ENCODE results near the gene TIGD3. TPM values are rescaled to one million over a fixed set of nuclear protein-coding genes. Genes with fewer than 3 reads are reported as not detected.
A peak's percentile ranks its signal among the peaks of the same experiment; 100 is the strongest.

The TIGD3 gene
- 1 to 10 TPM in 1 of 2 donors, under 1 TPM in 1; 0.99 to 1.0 TPM for total RNA-seq
- 2.1 TPM for polyA plus RNA-seq (2013, experiment 1 of 2)
- 1.7 TPM for polyA plus RNA-seq (2013, experiment 2 of 2)
- long read RNA-seq, experiment 1, partial matches to known transcripts = 0 of 1 reads
- long read RNA-seq, experiment 1, other reads (novel, unspliced or antisense) = 0 of 1 reads
- long read RNA-seq, experiment 2, partial matches to known transcripts = 0 of 3 reads
- long read RNA-seq, experiment 2, other reads (novel, unspliced or antisense) = 0 of 3 reads
- long read RNA-seq, experiment 3, partial matches to known transcripts = 1 of 2 reads
- long read RNA-seq, experiment 3, other reads (novel, unspliced or antisense) = 0 of 2 reads
- long read RNA-seq, experiment 4 = 0 reads

- DNase-seq = peak; percentile 99
- Histone ChIP-seq H3K4me3 (ENCODE audit: low read length) (peak within 1 kb of the TSS; percentile 80), H3K4me1 (ENCODE audit: control insufficient read depth, insufficient read depth, low read length) (no peaks in the 10 kb centered on the region), H3K27me3 (ENCODE audit: control insufficient read depth, insufficient read depth, low read length, poor library complexity, severe bottlenecking) (peaks cover 26% of the 10 kb centered on the region), H3K9me3 (ENCODE audit: control insufficient read depth, low read length) (no peaks in the 10 kb centered on the region), H3K9ac (ENCODE audit: extremely low read depth, low read length, poor library complexity, severe bottlenecking) (peak within 1 kb of the TSS; percentile 6), H3K36me3 (ENCODE audit: control insufficient read depth, insufficient read depth, low read length) (peaks cover 36% of the 10 kb centered on the region), H3K27ac (ENCODE audit: low read depth, low read length) (peak within 1 kb of the TSS; percentile 59)
- Mint-ChIP-seq H3K4me1 (peaks cover 11% of the 10 kb centered on the region), H3K9me3 (no peaks in the 10 kb centered on the region), H3K27ac (peak within 1 kb of the TSS; percentile 6), H3K4me3 (peak within 1 kb of the TSS; percentile 65), H3K36me3 (ENCODE audit: low read depth) (peaks cover 17% of the 10 kb centered on the region), H3K27me3 (ENCODE audit: insufficient read depth) (peaks cover 38% of the 10 kb centered on the region)
- no peak for TF ChIP-seq CTCF (conservative IDR thresholded peaks at IDR 0.05)
- WGBS, 2 experiments (ENCODE audit: insufficient coverage in 1 of 2, insufficient read length in 1 of 2) = 0 to 2% methylated on average over 34 to 79 of the region's 79 CpGs
Observed at GRCh38 chr11:65354265-65355012, at the start of gene TIGD3. TSS of gene TIGD3 (plus strand) at chr11:65354751. CDS start at chr11:65355809, 1,058 bp downstream.

GRCh38 chr11:65305501-65306268, 48.9 kb upstream of the TIGD3 start:
- no peak for TF ChIP-seq CTCF (conservative IDR thresholded peaks at IDR 0.05)
- no peak overlapping the region for H3K27ac ChIP-seq (ENCODE audit: low read depth, low read length)
- H3K4me3 ChIP-seq (ENCODE audit: low read length) = no peak overlapping the region
- H3K4me1 Mint-ChIP-seq = peaks cover under 1% of the 10 kb centered on the region
- WGBS, 2 experiments (ENCODE audit: insufficient coverage in 1 of 2, insufficient read length in 1 of 2) = 94 to 95% methylated on average over 15 to 17 of the region's 17 CpGs
- peaks cover 6% of the 10 kb centered on the region for H3K36me3 Mint-ChIP-seq (ENCODE audit: low read depth)
- DNase-seq = no peak
- H3K27ac Mint-ChIP-seq = no peak overlapping the region
- H3K9ac ChIP-seq (ENCODE audit: extremely low read depth, low read length, poor library complexity, severe bottlenecking) = no peak overlapping the region
- H3K4me3 Mint-ChIP-seq = no peak overlapping the region
- peaks cover 10% of the 10 kb centered on the region for H3K27me3 Mint-ChIP-seq (ENCODE audit: insufficient read depth)
- peaks cover 3% of the 10 kb centered on the region for H3K4me1 ChIP-seq (ENCODE audit: control insufficient read depth, insufficient read depth, low read length)
- no peaks in the 10 kb centered on the region for H3K27me3 ChIP-seq (ENCODE audit: control insufficient read depth, insufficient read depth, low read length, poor library complexity, severe bottlenecking)
- no peaks in the 10 kb centered on the region for H3K36me3 ChIP-seq (ENCODE audit: control insufficient read depth, insufficient read depth, low read length)
- no peaks in the 10 kb centered on the region for H3K9me3 Mint-ChIP-seq
- no peaks in the 10 kb centered on the region for H3K9me3 ChIP-seq (ENCODE audit: control insufficient read depth, low read length)

All from endodermal cell (in vitro differentiated cells).